Liver (tissue), 9 donors: ENCODE data around the gene CDH4. TPM values are rescaled to one million over a fixed set of nuclear protein-coding genes. Genes with fewer than 3 reads are reported as not detected.

Experiments used
- DNase-seq: peaks from one replicate; pipeline ENCODE4 v3.0.0-alpha.2; 2017; ENCODE audit warnings: low spot score
- H3K27ac ChIP-seq, 2 donors: one replicate each; pipeline ENCODE4 v1.7.0; 2013; ENCODE audit warnings: inconsistent platforms in 2 of 2, low read length in 2 of 2, control low read depth in 1 of 2, low read depth in 1 of 2, mild to moderate bottlenecking in 1 of 2
- H3K27me3 ChIP-seq, 4 donors: one replicate each; pipeline versions ENCODE4 v1.6.1 to v1.7.0; 2013; ENCODE audit warnings: low read length in 3 of 4, inconsistent platforms in 1 of 4, mild to moderate bottlenecking in 1 of 4, moderate library complexity in 1 of 4; ENCODE audit not compliant: control insufficient read depth in 4 of 4, insufficient read depth in 4 of 4
- H3K36me3 ChIP-seq, 4 donors: one replicate each; pipeline versions ENCODE4 v1.6.1 to v1.7.0; 2013; ENCODE audit warnings: low read length in 3 of 4, mild to moderate bottlenecking in 3 of 4, low read depth in 1 of 4, moderate library complexity in 1 of 4; ENCODE audit not compliant: control insufficient read depth in 4 of 4, insufficient read depth in 3 of 4
- H3K4me1 ChIP-seq, 4 donors: one replicate each; pipeline versions ENCODE4 v1.6.1 to v1.7.0; 2013; ENCODE audit warnings: low read length in 3 of 4, mild to moderate bottlenecking in 3 of 4, moderate library complexity in 1 of 4; ENCODE audit not compliant: control insufficient read depth in 4 of 4, insufficient read depth in 4 of 4
- H3K4me3 ChIP-seq, 3 donors: one replicate each; pipeline versions ENCODE4 v1.6.1 to v1.7.0; 2013; ENCODE audit warnings: low read length in 3 of 3, control low read depth in 1 of 3, low read depth in 1 of 3, mild to moderate bottlenecking in 1 of 3
- H3K9ac ChIP-seq, 2 donors: one replicate each; pipeline ENCODE4 v1.7.0; 2013; ENCODE audit warnings: low read length in 2 of 2, mild to moderate bottlenecking in 2 of 2, moderate library complexity in 2 of 2, control low read depth in 1 of 2, low read depth in 1 of 2
- H3K9me3 ChIP-seq, 4 donors: one replicate each; pipeline versions ENCODE4 v1.6.1 to v1.7.0; 2013; ENCODE audit warnings: low read length in 3 of 4; ENCODE audit not compliant: control insufficient read depth in 4 of 4
- ATF3 ChIP-seq: IDR thresholded peaks from 2 replicates; pipeline ENCODE4 v1.6.1; 2016; ENCODE audit warnings: antibody characterized with exemption
- CTCF ChIP-seq: fragments of 150-350 bp; IDR thresholded peaks from 2 replicates; pipeline ENCODE4 v1.5.1; 2017; ENCODE audit warnings: improper control_type of control experiment, low read depth, low read length; ENCODE audit not compliant: missing input control
- EGR1 ChIP-seq, 2 donors: IDR thresholded peaks; 2 replicates each; pipeline ENCODE4 v1.6.1; 2016 to 2018; ENCODE audit warnings: antibody characterized with exemption in 2 of 2, low read depth in 2 of 2
- FOXA1 ChIP-seq: IDR thresholded peaks from 2 replicates; pipeline ENCODE4 v1.6.1; 2016; ENCODE audit warnings: antibody characterized with exemption
- FOXA2 ChIP-seq: IDR thresholded peaks from 2 replicates; pipeline ENCODE4 v1.6.1; 2016; ENCODE audit warnings: antibody characterized with exemption
- GABPA ChIP-seq, 2 donors: IDR thresholded peaks in 1 of 2; conservative IDR thresholded peaks in 1 of 2; 2 replicates each; pipeline ENCODE4 v1.6.1; 2016; ENCODE audit warnings: antibody characterized with exemption in 2 of 2, mild to moderate bottlenecking in 1 of 2, moderate library complexity in 1 of 2
- HNF4A ChIP-seq, 2 donors: conservative IDR thresholded peaks; 2 replicates each; pipeline ENCODE4 v1.6.1; 2016; ENCODE audit warnings: antibody characterized with exemption in 2 of 2, mild to moderate bottlenecking in 2 of 2
- HNF4G ChIP-seq: IDR thresholded peaks from 2 replicates; pipeline ENCODE4 v1.6.1; 2016; ENCODE audit warnings: antibody characterized with exemption
- JUND ChIP-seq, 2 donors: IDR thresholded peaks; 2 replicates each; pipeline ENCODE4 v1.6.1; 2016; ENCODE audit warnings: antibody characterized with exemption in 2 of 2
- MAX ChIP-seq: IDR thresholded peaks from 2 replicates; pipeline ENCODE4 v1.6.1; 2016; ENCODE audit warnings: antibody characterized with exemption
- NR2F2 ChIP-seq: IDR thresholded peaks from 2 replicates; pipeline ENCODE4 v1.6.1; 2016; ENCODE audit warnings: antibody characterized with exemption
- RAD21 ChIP-seq, 2 donors: IDR thresholded peaks; 2 replicates each; pipeline ENCODE4 v1.6.1; 2016; ENCODE audit warnings: antibody characterized with exemption in 2 of 2, mild to moderate bottlenecking in 2 of 2
- RXRA ChIP-seq, 2 donors: IDR thresholded peaks; 2 replicates each; pipeline ENCODE4 v1.6.1; 2017 to 2018; ENCODE audit warnings: antibody characterized with exemption in 2 of 2, mild to moderate bottlenecking in 1 of 2
- SP1 ChIP-seq: IDR thresholded peaks from 2 replicates; pipeline ENCODE4 v1.6.1; 2018; ENCODE audit warnings: antibody characterized with exemption, mild to moderate bottlenecking
- TAF1 ChIP-seq: conservative IDR thresholded peaks from 2 replicates; pipeline ENCODE4 v1.6.1; 2016; ENCODE audit warnings: antibody characterized with exemption, mild to moderate bottlenecking
- YY1 ChIP-seq: IDR thresholded peaks from 2 replicates; pipeline ENCODE4 v1.6.1; 2016; ENCODE audit warnings: antibody characterized with exemption, mild to moderate bottlenecking
- ZBTB33 ChIP-seq: IDR thresholded peaks from 2 replicates; pipeline ENCODE4 v1.6.1; 2016; ENCODE audit warnings: antibody characterized with exemption
- WGBS: extraction: QIAGEN DNeasy Blood & Tissue Kit; methylation state at CpG from one replicate; pipeline ENCODE4 v1.1.7; 2013; 5-methylcytosine and 5-hydroxymethylcytosine counted together
- polyA plus RNA-seq, 2 donors: library from polyadenylated mRNA; stranded (reverse) in 1 of 2; unstranded in 1 of 2; fragments of 200-250 nt in 1 of 2; fragments of >200 nt in 1 of 2; fragmentation: Nextera tagmentation in 1 of 2; extraction: Ambion mirVana in 1 of 2; gene quantifications; one replicate each; pipeline versions ENCODE4 v1.2.1 to v1.2.3, GENCODE V29; 2013 to 2015
- total RNA-seq, 2 donors: library from RNA; depleted of rRNA; stranded (reverse); fragments of >200 nt; gene quantifications; one replicate each; pipeline ENCODE4 v1.2.3, GENCODE V29; 2014
- donor health status: healthy.
- donor health status: healthy.
- donor health status: healthy.
- donor health status: healthy.
- donor health status: healthy.

The CDH4 gene
- total and polyA plus RNA-seq, 4 donors: 0.03 to 0.25 (median 0.19) TPM; not detected in 1

- H3K36me3 ChIP-seq: no peaks in the 10 kb centered on the region
- H3K4me3 ChIP-seq: no peak overlapping the region
- TF ChIP-seq SP1: no peak
- TF ChIP-seq FOXA1: no peak
- TF ChIP-seq MAX: no peak
- no peak for TF ChIP-seq JUND (IDR thresholded peaks at IDR 0.05)
- no peak for TF ChIP-seq YY1
- TF ChIP-seq GABPA (IDR thresholded peaks at IDR 0.05 in 1 of 2, conservative IDR thresholded peaks at IDR 0.05 in 1 of 2): no peak
- no peak for TF ChIP-seq CTCF
- TF ChIP-seq NR2F2: no peak
- TF ChIP-seq HNF4A (conservative IDR thresholded peaks at IDR 0.05): no peak
- no peak for TF ChIP-seq HNF4G
- TF ChIP-seq FOXA2: no peak
- TF ChIP-seq RAD21 (IDR thresholded peaks at IDR 0.05): no peak
- no peak for TF ChIP-seq TAF1
- TF ChIP-seq EGR1 (IDR thresholded peaks at IDR 0.05; ENCODE audit: low read depth in 2 of 2): no peak
- H3K4me1 ChIP-seq: no peaks in the 10 kb centered on the region
- H3K27me3 ChIP-seq: no peaks in the 10 kb centered on the region
- no peaks in the 10 kb centered on the region for H3K9me3 ChIP-seq
- DNase-seq: no peak
- no peak overlapping the region for H3K9ac ChIP-seq
- 73% methylated on average over 12 of the region's 12 CpGs for whole genome bisulfite sequencing
- H3K27ac ChIP-seq: no peak overlapping the region
Measured at GRCh38 chr20:61293951-61294350, 41.9 kb downstream of the CDH4 start.

- Histone ChIP-seq H3K27ac (no peak overlapping the region), H3K9me3 (no peaks in the 10 kb centered on the region), H3K9ac (no peak overlapping the region), H3K36me3 (no peaks in the 10 kb centered on the region), H3K4me3 (no peak overlapping the region), H3K4me1 (no peaks in the 10 kb centered on the region), H3K27me3 (peaks cover 0 to under 1% (median 0%) of the 10 kb centered on the region in 4 donors)
- WGBS: 80% methylated on average over 13 of the region's 13 CpGs
- no peak for TF ChIP-seq RXRA (IDR thresholded peaks at IDR 0.05)
- TF ChIP-seq GABPA (IDR thresholded peaks at IDR 0.05 in 1 of 2, conservative IDR thresholded peaks at IDR 0.05 in 1 of 2): no peak
- TF ChIP-seq JUND (IDR thresholded peaks at IDR 0.05): no peak
- no peak for TF ChIP-seq HNF4A (conservative IDR thresholded peaks at IDR 0.05)
- TF ChIP-seq MAX: no peak
- no peak for TF ChIP-seq NR2F2
- TF ChIP-seq RAD21 (IDR thresholded peaks at IDR 0.05): no peak
- no peak for TF ChIP-seq CTCF
- TF ChIP-seq ZBTB33: no peak
- TF ChIP-seq SP1: no peak
- TF ChIP-seq ATF3: no peak
- TF ChIP-seq FOXA2: no peak
- no peak for TF ChIP-seq YY1
- no peak for DNase-seq
Measured at GRCh38 chr20:61295249-61295648, 43.2 kb downstream of the CDH4 start.
